B cell (primary cell): ENCODE results near the gene MYO18A. TPM values are rescaled to one million over a fixed set of nuclear protein-coding genes. Genes with fewer than 3 reads are reported as not detected.

ENCODE experiments used
- ATAC-seq: fragments of 200-7000 bp; cut with Tn5 transposase; one replicate; pipeline ENCODE4 v1.10.0; 2021; ENCODE audit warnings: low read depth, mild to moderate bottlenecking, moderate number of reproducible peaks, moderate library complexity
- CTCF ChIA-PET: fragments of 350-600 bp; sonication (Branson Sonifier 250); formaldehyde crosslinking; loops from one replicate; lab custom pipeline; 2021; ENCODE audit warnings: antibody characterized with exemption, inconsistent platforms; lab: Charles Lee
- POLR2A ChIA-PET: fragments of 350-600 bp; sonication (Branson Sonifier 250); formaldehyde crosslinking; loops from one replicate; lab custom pipeline; 2021; ENCODE audit warnings: antibody characterized with exemption; lab: Charles Lee
- DNase-seq: peaks from one replicate; pipeline ENCODE4 v3.0.0; 2013
- H2AFZ ChIP-seq: 2 replicates; pipeline ENCODE4 v1.6.1; 2012; ENCODE audit warnings: mild to moderate bottlenecking, low read depth, low read length; ENCODE audit not compliant: insufficient read depth, poor library complexity, severe bottlenecking
- H3K27ac ChIP-seq, 2 donors: 1 replicate in 1 of 2; 2 replicates in 1 of 2; pipeline ENCODE4 v1.5.1; 2012 to 2013; ENCODE audit warnings: low read length in 2 of 2, mild to moderate bottlenecking in 2 of 2, moderate library complexity in 1 of 2
- H3K27me3 ChIP-seq, 4 experiments: fragments of 200-600 bp in 1 of 4; sonication (generic) in 1 of 4; replicated peaks in 1 of 4; 1 replicate in 2 of 4; 2 replicates in 2 of 4; pipeline versions ENCODE4 v1.6.1 to v1.7.0; 2013 to 2016; ENCODE audit warnings: low read length in 3 of 4, mild to moderate bottlenecking in 2 of 4, mixed read lengths in 1 of 4, moderate library complexity in 1 of 4; ENCODE audit not compliant: insufficient read depth in 4 of 4, control insufficient read depth in 3 of 4; ENCODE audit errors: control extremely low read depth in 1 of 4
- H3K36me3 ChIP-seq, 2 experiments: replicated peaks in 1 of 2; 1 replicate in 1 of 2; 2 replicates in 1 of 2; pipeline versions ENCODE4 v1.6.1 to v1.7.1; 2013; ENCODE audit warnings: low read length in 1 of 2; ENCODE audit not compliant: insufficient read depth in 2 of 2, control insufficient read depth in 1 of 2; ENCODE audit errors: control extremely low read depth in 1 of 2, extremely low read depth in 1 of 2
- H3K4me1 ChIP-seq, 2 donors: fragments of 200-600 bp in 1 of 2; sonication (generic) in 1 of 2; 1 replicate in 1 of 2; 2 replicates in 1 of 2; pipeline versions ENCODE4 v1.5.1 to v1.6.1; 2013 to 2017; ENCODE audit warnings: low read length in 2 of 2; ENCODE audit not compliant: control insufficient read depth in 2 of 2, insufficient read depth in 2 of 2
- H3K4me2 ChIP-seq: replicated peaks from 2 replicates; pipeline ENCODE3; 2012; ENCODE audit warnings: mild to moderate bottlenecking, low read depth, low read length; ENCODE audit not compliant: poor library complexity, severe bottlenecking
- H3K4me3 ChIP-seq, 5 experiments: fragments of 200-600 bp in 1 of 5; sonication (generic) in 1 of 5; 1 replicate in 3 of 5; 2 replicates in 2 of 5; pipeline versions ENCODE4 v1.5.1 to v1.7.0; 2011 to 2016; ENCODE audit warnings: low read length in 4 of 5, mild to moderate bottlenecking in 4 of 5, low read depth in 2 of 5, control low read depth in 1 of 5, moderate library complexity in 1 of 5; ENCODE audit not compliant: insufficient read depth in 1 of 5; ENCODE audit errors: control extremely low read depth in 1 of 5, extremely low read depth in 1 of 5
- H3K79me2 ChIP-seq: fragments of 200-600 bp; sonication (generic); one replicate; pipeline ENCODE4 v1.6.0; 2016; ENCODE audit warnings: low read length; ENCODE audit not compliant: control insufficient read depth, insufficient read depth
- H3K9ac ChIP-seq: fragments of 200-600 bp; sonication (generic); 2 replicates; pipeline ENCODE4 v1.6.1; 2017; ENCODE audit warnings: mild to moderate bottlenecking, low read length, moderate library complexity
- H3K9me3 ChIP-seq, 3 donors: one replicate each; pipeline versions ENCODE4 v1.6.1 to v1.7.1; 2013; ENCODE audit warnings: low read length in 2 of 3; ENCODE audit not compliant: control insufficient read depth in 2 of 3, insufficient read depth in 1 of 3; ENCODE audit errors: control extremely low read depth in 1 of 3
- H4K20me1 ChIP-seq: 2 replicates; pipeline ENCODE4 v1.6.0; 2012; ENCODE audit warnings: mild to moderate bottlenecking, low read length; ENCODE audit not compliant: insufficient read depth, control insufficient read depth, poor library complexity, severe bottlenecking
- H3K27ac Mint-ChIP-seq: one replicate; pipeline ENCODE4 v1.8.0; 2021; ENCODE audit warnings: mixed read lengths
- H3K27me3 Mint-ChIP-seq: one replicate; pipeline ENCODE4 v1.8.0; 2021; ENCODE audit warnings: mixed read lengths
- H3K4me1 Mint-ChIP-seq: one replicate; pipeline ENCODE4 v1.8.0; 2021; ENCODE audit warnings: mixed read lengths
- H3K4me3 Mint-ChIP-seq: one replicate; pipeline ENCODE4 v1.8.0; 2021; ENCODE audit warnings: mixed read lengths
- H3K9me3 Mint-ChIP-seq: one replicate; pipeline ENCODE4 v1.8.0; 2022; ENCODE audit warnings: mixed read lengths; ENCODE audit not compliant: insufficient read depth
- CTCF ChIP-seq: fragments of 200-600 bp; IDR thresholded peaks from one replicate; pipeline ENCODE4 v1.8.0; 2022; ENCODE audit warnings: antibody characterized with exemption, mild to moderate bottlenecking
- EZH2 ChIP-seq: IDR thresholded peaks from 2 replicates; pipeline ENCODE4 v1.6.1; 2012; ENCODE audit warnings: borderline replicate concordance, low read depth, mild to moderate bottlenecking, moderate library complexity, low read length; ENCODE audit not compliant: insufficient read depth, poor library complexity, severe bottlenecking
- WGBS: methylation state at CpG from one replicate; pipeline ENCODE4 v1.1.5; 2013; ENCODE audit warnings: missing lambda C conversion rate; ENCODE audit not compliant: insufficient coverage; 5-methylcytosine and 5-hydroxymethylcytosine counted together
- intact Hi-C: fragments of 100-400 bp; cut with micrococcal nuclease; formaldehyde crosslinking; loops from one replicate; pipeline ENCODE4 v1.10.0; 2022
- polyA plus RNA-seq: library from polyadenylated mRNA; depleted of rRNA; stranded (reverse); fragments of >200 nt; gene quantifications from 2 replicates; pipeline ENCODE4 v1.2.3, GENCODE V29; 2012
- total RNA-seq, 2 donors: library from RNA; stranded (reverse); fragments of 120-200 nt in 1 of 2; gene quantifications; 1 replicate in 1 of 2; 2 replicates in 1 of 2; pipeline versions ENCODE4 v1.2.3 to v1.2.4, GENCODE V29; 2013 to 2022

MYO18A gene
- total and polyA plus RNA-seq, 2 donors (not counting 1 experiment from before 2014, with no cell fraction given) = 72.2 to 155 TPM

- no peaks in the 10 kb centered on the region for H3K4me1 ChIP-seq
- no peaks in the 10 kb centered on the region for H3K4me1 Mint-ChIP-seq
- no peak overlapping the region for H3K27ac Mint-ChIP-seq
- H3K9ac ChIP-seq = no peak overlapping the region
- H3K27me3 Mint-ChIP-seq = no peaks in the 10 kb centered on the region
- DNase-seq (no peak), ATAC-seq (no peak)
- no peak overlapping the region for H3K4me3 Mint-ChIP-seq
- TF ChIP-seq CTCF (no peak), EZH2 (no peak)
- no peaks in the 10 kb centered on the region for H3K9me3 ChIP-seq
- no peak overlapping the region for H3K4me3 ChIP-seq
- ChIA-PET POLR2A (no interaction called here), CTCF (interaction anchor here (1.2 to 2.1 kb wide), 2 partner anchors 15 to 136 kb away, joined by 4 to 12 read pairs; no protein-coding TSS in a partner anchor)
- H3K27me3 ChIP-seq = no peaks in the 10 kb centered on the region
- no peak overlapping the region for H3K27ac ChIP-seq
- intact Hi-C loops = no loop called here
- H3K79me2 ChIP-seq = peaks cover 17% of the 10 kb centered on the region
- H3K4me2 ChIP-seq = no peak overlapping the region
- H3K9me3 Mint-ChIP-seq = no peaks in the 10 kb centered on the region
- no peak overlapping the region for H2AFZ ChIP-seq
- WGBS = 93% methylated on average over 3 of the region's 3 CpGs
- peaks cover 19% of the 10 kb centered on the region for H4K20me1 ChIP-seq
- H3K36me3 ChIP-seq = peaks cover 0 to 92% of the 10 kb centered on the region in 2 experiments
These were observed 78.2 kb downstream of the MYO18A start for GRCh38 chr17:29102046-29102445.

- Histone ChIP-seq H3K9me3 (no peaks in the 10 kb centered on the region), H3K9ac (no peak overlapping the region), H3K4me1 (no peaks in the 10 kb centered on the region), H3K79me2 (peaks cover 10% of the 10 kb centered on the region), H3K4me3 (no peak overlapping the region), H3K27ac (no peak overlapping the region), H3K4me2 (no peak overlapping the region), H2AFZ (no peak overlapping the region), H3K36me3 (peaks cover 0 to 90% of the 10 kb centered on the region in 2 experiments), H3K27me3 (no peaks in the 10 kb centered on the region), H4K20me1 (peaks cover 19% of the 10 kb centered on the region)
- ChIA-PET POLR2A (no interaction called here), CTCF (interaction anchor here (1.1 to 2.1 kb wide), 3 partner anchors 12 to 135 kb away, joined by 3 to 12 read pairs (median 6); no protein-coding TSS in a partner anchor)
- ATAC-seq (no peak), DNase-seq (no peak)
- WGBS = 93% methylated on average over 4 of the region's 8 CpGs
- Mint-ChIP-seq H3K27ac (no peak overlapping the region), H3K27me3 (no peaks in the 10 kb centered on the region), H3K9me3 (no peaks in the 10 kb centered on the region), H3K4me1 (no peaks in the 10 kb centered on the region), H3K4me3 (no peak overlapping the region)
- intact Hi-C loops = no loop called here
- TF ChIP-seq EZH2 (no peak), CTCF (no peak)
These were observed 79.9 kb downstream of the MYO18A start for GRCh38 chr17:29100296-29100695.
